HepG2 (cell line): ENCODE results near the gene PEPD.

Source experiments
- EZH2 ChIP-seq: conservative IDR thresholded peaks from 2 replicates; pipeline ENCODE4 v1.6.1; 2012; ENCODE audit warnings: mild to moderate bottlenecking, low read depth, low read length, moderate library complexity
- MEF2D ChIP-seq: sonication (generic); formaldehyde crosslinking; IDR thresholded peaks from 2 replicates; pipeline ENCODE4 v1.5.1; 2020; ENCODE audit warnings: mild to moderate bottlenecking, missing genetic modification reagents
- MIER2 ChIP-seq: IDR thresholded peaks from 2 replicates; pipeline ENCODE4 v1.6.1; 2016; ENCODE audit warnings: missing biosample characterization, missing genetic modification reagents
- NR2C2 ChIP-seq: sonication (generic); formaldehyde crosslinking; IDR thresholded peaks from 2 replicates; pipeline ENCODE4 v1.4.0; 2020; ENCODE audit warnings: missing genetic modification reagents, mild to moderate bottlenecking, moderate library complexity, borderline replicate concordance
- RAD21 ChIP-seq: fragments of 450-650 bp; formaldehyde crosslinking; IDR thresholded peaks from 2 replicates; pipeline ENCODE4 v1.5.0; 2020; ENCODE audit warnings: mild to moderate bottlenecking
- SETDB1 ChIP-seq: sonication (generic); formaldehyde crosslinking; IDR thresholded peaks from 2 replicates; pipeline ENCODE4 v1.5.1; 2020; ENCODE audit warnings: missing genetic modification reagents, mild to moderate bottlenecking, borderline replicate concordance
- SOX6 ChIP-seq, 2 experiments: fragments of 450-650 bp in 1 of 2; sonication (generic) in 1 of 2; formaldehyde crosslinking in 1 of 2; IDR thresholded peaks; 2 replicates each; pipeline versions ENCODE4 v1.4.0 to v1.6.1; 2017 to 2020; ENCODE audit warnings: antibody characterized with exemption in 1 of 2, mild to moderate bottlenecking in 1 of 2, missing genetic modification reagents in 1 of 2
- ZNF574 ChIP-seq: sonication (generic); formaldehyde crosslinking; IDR thresholded peaks from 2 replicates; pipeline ENCODE4 v1.4.0; 2020; ENCODE audit warnings: missing genetic modification reagents

- TF ChIP-seq EZH2, result no peak
- no peak for TF ChIP-seq MIER2 (CRISPR knock-in tag)
- TF ChIP-seq NR2C2 (CRISPR knock-in tag), result no peak
- TF ChIP-seq RAD21 (CRISPR knock-in tag), result no peak
- no peak for TF ChIP-seq MEF2D (CRISPR knock-in tag)
- no peak for TF ChIP-seq SETDB1 (CRISPR knock-in tag)
- no peak for TF ChIP-seq ZNF574 (CRISPR knock-in tag)
- TF ChIP-seq SOX6 (IDR thresholded peaks at IDR 0.05), result no peak
- no peak for TF ChIP-seq SOX6 (CRISPR knock-in tag; IDR thresholded peaks at IDR 0.05)
These were observed 80.3 kb downstream of the PEPD start for GRCh38 chr19:33441277-33441699.
